HepG2 (cell line): ENCODE data around the gene WDR86. TPM values are rescaled to one million over a fixed set of nuclear protein-coding genes. Genes with fewer than 3 reads are reported as not detected.

Experiments
- ATAC-seq: fragments of 200-7000 bp; cut with Tn5 transposase; 3 replicates; pipeline ENCODE4 v1.9.1; 2020; ENCODE audit warnings: mild to moderate bottlenecking, moderate library complexity
- BruUV-seq: library from RNA; stranded (reverse); fragments of 400-500 nt; replicated peaks from 2 replicates; lab custom pipeline; 2021; lab: Mats Ljungman, UMichigan
- CTCF ChIA-PET: fragments of 300-600 bp; formaldehyde crosslinking; extraction: SDS; loops from one replicate; lab custom pipeline; 2021; ENCODE audit warnings: low total read pairs, inconsistent platforms, low intra/inter-chr PET ratio; lab: Yijun Ruan, JAX
- POLR2A ChIA-PET: fragments of 350-600 bp; sonication (Branson Sonifier 250); formaldehyde crosslinking; loops from one replicate; lab custom pipeline; 2020; ENCODE audit warnings: antibody characterized with exemption, inconsistent platforms; lab: Yijun Ruan, JAX
- DNase-seq: peaks from one replicate; pipeline ENCODE4 v3.0.0-alpha.2; 2015; ENCODE audit warnings: low spot score
- FAIRE-seq: peaks from 3 replicates; lab custom pipeline; 2011; peaks lifted over from hg19 to GRCh38; lab: Jason Lieb, UNC
- H2AFZ ChIP-seq: one replicate; pipeline ENCODE4 v1.6.1; 2011; ENCODE audit warnings: low read length, inconsistent platforms
- H3K27ac ChIP-seq: fragments of 300-600 bp; 3 replicates; pipeline ENCODE4 v1.8.0; 2011; ENCODE audit warnings: mixed run types, mild to moderate bottlenecking, mixed read lengths, low read length, inconsistent platforms; ENCODE audit not compliant: insufficient read depth; ENCODE audit errors: extremely low read length
- H3K27me3 ChIP-seq, 2 experiments: fragments of 200-600 bp in 1 of 2; 2 replicates in 1 of 2; 3 replicates in 1 of 2; pipeline versions ENCODE4 v1.6.0 to v1.8.0; 2011; ENCODE audit warnings: low read length in 2 of 2, mild to moderate bottlenecking in 2 of 2, moderate library complexity in 2 of 2, inconsistent platforms in 1 of 2; ENCODE audit not compliant: insufficient read depth in 2 of 2, control insufficient read depth in 1 of 2
- H3K36me3 ChIP-seq, 2 experiments: fragments of 200-600 bp in 1 of 2; replicated peaks in 1 of 2; 2 replicates in 1 of 2; 3 replicates in 1 of 2; pipeline versions ENCODE4 v1.5.1 to v1.8.0; 2011; ENCODE audit warnings: low read length in 2 of 2, inconsistent platforms in 1 of 2; ENCODE audit not compliant: insufficient read depth in 2 of 2, control insufficient read depth in 1 of 2
- H3K4me1 ChIP-seq: 2 replicates; pipeline ENCODE4 v1.5.1; 2012; ENCODE audit warnings: low read length, inconsistent platforms; ENCODE audit not compliant: insufficient read depth
- H3K4me2 ChIP-seq: 2 replicates; pipeline ENCODE4 v1.6.0; 2011; ENCODE audit warnings: low read depth, low read length, inconsistent platforms
- H3K4me3 ChIP-seq, 3 experiments: fragments of 200-600 bp in 1 of 3; sonication (generic), shearing (Covaris generic) in 1 of 3; replicated peaks in 1 of 3; 2 replicates each; pipeline ENCODE4 v1.5.1; 2011 to 2016; ENCODE audit warnings: low read length in 3 of 3, inconsistent platforms in 2 of 3, low read depth in 2 of 3, mild to moderate bottlenecking in 2 of 3, control low read depth in 1 of 3, mixed read lengths in 1 of 3; ENCODE audit not compliant: insufficient read depth in 1 of 3
- H3K79me2 ChIP-seq: one replicate; pipeline ENCODE4 v1.6.1; 2011; ENCODE audit warnings: low read length, inconsistent platforms; ENCODE audit not compliant: insufficient read depth
- H3K9ac ChIP-seq: 2 replicates; pipeline ENCODE4 v1.6.0; 2011; ENCODE audit warnings: mild to moderate bottlenecking, low read depth, low read length, inconsistent platforms; ENCODE audit not compliant: insufficient read depth
- H3K9me3 ChIP-seq: 2 replicates; pipeline ENCODE4 v1.5.1; 2012; ENCODE audit warnings: mild to moderate bottlenecking, low read length
- H4K20me1 ChIP-seq: 2 replicates; pipeline ENCODE4 v1.6.0; 2011; ENCODE audit warnings: inconsistent platforms, mild to moderate bottlenecking, low read length, moderate library complexity; ENCODE audit not compliant: insufficient read depth
- KDM6A ChIP-seq: IDR thresholded peaks from 2 replicates; pipeline ENCODE4 v1.6.1; 2016; ENCODE audit warnings: low read depth
- MYNN ChIP-seq: sonication (generic); formaldehyde crosslinking; IDR thresholded peaks from 2 replicates; pipeline ENCODE4 v1.4.0; 2020; ENCODE audit warnings: mild to moderate bottlenecking, low read depth, missing genetic modification reagents
- ZBTB44 ChIP-seq: sonication (generic); formaldehyde crosslinking; IDR thresholded peaks from 2 replicates; pipeline ENCODE4 v1.4.0; 2020; ENCODE audit warnings: missing genetic modification reagents
- ZMYM4 ChIP-seq: sonication (generic); formaldehyde crosslinking; IDR thresholded peaks from 2 replicates; pipeline ENCODE4 v1.8.1; 2023; ENCODE audit warnings: mild to moderate bottlenecking, missing genetic modification reagents
- ZNF510 ChIP-seq: sonication (generic); formaldehyde crosslinking; IDR thresholded peaks from 2 replicates; pipeline ENCODE4 v1.4.0; 2020; ENCODE audit warnings: low read depth, mild to moderate bottlenecking, missing genetic modification reagents
- ZNF597 ChIP-seq: sonication (generic); formaldehyde crosslinking; IDR thresholded peaks from 2 replicates; pipeline ENCODE4 v1.5.0; 2020; ENCODE audit warnings: missing genetic modification reagents
- ZNF614 ChIP-seq: IDR thresholded peaks from 2 replicates; pipeline ENCODE4 v1.6.1; 2018; ENCODE audit warnings: missing biosample characterization, missing genetic modification reagents, inconsistent platforms, borderline replicate concordance
- ZNF737 ChIP-seq: sonication (generic); formaldehyde crosslinking; IDR thresholded peaks from 2 replicates; pipeline ENCODE4 v1.5.0; 2020; ENCODE audit warnings: missing genetic modification reagents, mild to moderate bottlenecking, borderline replicate concordance
- ZNF773 ChIP-seq: sonication (generic); formaldehyde crosslinking; IDR thresholded peaks from 2 replicates; pipeline ENCODE4 v1.4.0; 2020; ENCODE audit warnings: missing genetic modification reagents, borderline replicate concordance
- ZSCAN30 ChIP-seq: sonication (generic); formaldehyde crosslinking; IDR thresholded peaks from 2 replicates; pipeline ENCODE4 v1.5.0; 2020; ENCODE audit warnings: mild to moderate bottlenecking, missing genetic modification reagents
- WGBS: methylation state at CpG from one replicate; pipeline ENCODE4 v1.1.6; 2017; ENCODE audit warnings: low lambda C conversion rate; 5-methylcytosine and 5-hydroxymethylcytosine counted together
- in situ Hi-C: cut with HindIII; loops from 2 replicates; pipeline ENCODE4 v1.10.0; 2017; ENCODE audit warnings: low pct_unique_long_range_greater_than_20kb; ENCODE audit not compliant: extremely low pct_ligation_motif_present
- intact Hi-C: fragments of 100-400 bp; cut with micrococcal nuclease; formaldehyde crosslinking; loops from one replicate; pipeline ENCODE4 v1.10.0; 2022; ENCODE audit not compliant: unreplicated experiment
- polyA plus RNA-seq, 8 experiments: library from polyadenylated mRNA; depleted of rRNA in 3 of 8; stranded (reverse) in 7 of 8; unstranded in 1 of 8; fragments of >200 nt; fragmentation: Illumina TruSeq in 4 of 8; extraction: Trizol in 4 of 8; gene quantifications; 2 replicates each; pipeline versions ENCODE4 v1.2.1 to v1.2.3, GENCODE V29; 2011 to 2016; ENCODE audit warnings: low read depth in 4 of 8, missing spikeins in 1 of 8, mixed read lengths in 1 of 8; ENCODE audit not compliant: insufficient read depth in 1 of 8
- total RNA-seq, 5 experiments: library from RNA; depleted of rRNA; stranded (reverse); fragments of >200 nt; fragmentation: Illumina TruSeq; extraction: Trizol; gene quantifications; 2 replicates each; pipeline ENCODE4 v1.2.3, GENCODE V29; 2016; ENCODE audit warnings: low read depth in 1 of 5
- TF ChIP-seq, protein P1 (sequence below): sonication (generic); formaldehyde crosslinking; IDR thresholded peaks from 2 replicates; pipeline ENCODE4 v1.5.0; 2020; ENCODE audit warnings: mild to moderate bottlenecking, missing genetic modification reagents
- TF ChIP-seq, protein P2 (sequence below): sonication (generic); formaldehyde crosslinking; IDR thresholded peaks from 2 replicates; pipeline ENCODE4 v1.4.0; 2020; ENCODE audit warnings: missing genetic modification reagents

Gene WDR86
- total and polyA plus RNA-seq, 2 of the 13 experiments (the other 11 are each of a cell fraction or from before 2014, with no cell fraction given), result 0.11 to 2.9 TPM

GRCh38 chr7:151437866-151438516 is 28.2 kb upstream of the WDR86 start (continued):
- TF ChIP-seq ZBTB44 (CRISPR knock-in tag) (no peak), ZNF510 (no peak)

DNA sequence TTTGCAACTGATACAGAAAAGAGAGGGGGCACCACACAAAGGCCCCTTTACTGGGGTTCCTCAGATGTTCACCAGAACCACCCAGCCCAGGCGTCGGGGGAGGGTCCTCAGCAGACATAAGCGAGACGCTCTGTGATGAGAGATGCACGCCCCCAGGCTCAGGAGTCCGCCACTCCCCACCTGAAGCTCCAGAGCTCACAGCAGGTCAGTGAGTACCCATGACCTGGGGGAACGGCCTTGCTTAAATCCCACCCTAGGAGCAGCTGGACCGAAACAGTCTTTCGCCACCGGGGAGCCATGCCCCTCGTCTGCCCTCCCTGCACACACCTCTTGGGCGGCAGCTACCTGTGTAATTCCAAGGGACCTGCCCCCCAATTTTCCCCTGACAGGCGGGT is 27.3 kb upstream of the WDR86 start:
- no peak overlapping the region for H3K9ac ChIP-seq
- no peaks in the 10 kb centered on the region for H4K20me1 ChIP-seq
- H3K79me2 ChIP-seq, result no peaks in the 10 kb centered on the region
- no peak overlapping the region for H3K4me2 ChIP-seq
- no peaks in the 10 kb centered on the region for H3K36me3 ChIP-seq
- H3K27ac ChIP-seq, result no peak overlapping the region
- DNase-seq (no peak), ATAC-seq (no peak), FAIRE-seq (no peak)
- ChIA-PET POLR2A (no interaction called here), CTCF (no interaction called here)
- intact Hi-C loops (no loop called here), in situ Hi-C loops (no loop called here)
- no peaks in the 10 kb centered on the region for H3K9me3 ChIP-seq
- no peak overlapping the region for H2AFZ ChIP-seq
- WGBS, result 0% methylated on average over 1 of the region's 13 CpGs
- H3K4me3 ChIP-seq, result no peak overlapping the region
- peaks cover 19 to 80% of the 10 kb centered on the region in 2 experiments for H3K27me3 ChIP-seq
- H3K4me1 ChIP-seq, result no peaks in the 10 kb centered on the region
- BruUV-seq, result no TSS peak
- TF ChIP-seq ZNF737 (CRISPR knock-in tag) (no peak), ZNF597 (CRISPR knock-in tag) (no peak), KDM6A (CRISPR knock-in tag) (no peak), ZSCAN30 (no peak), ZMYM4 (CRISPR knock-in tag) (no peak), ZNF614 (no peak), ZNF773 (CRISPR knock-in tag) (no peak), MYNN (CRISPR knock-in tag) (no peak)
- TF ChIP-seq, protein P1, sequence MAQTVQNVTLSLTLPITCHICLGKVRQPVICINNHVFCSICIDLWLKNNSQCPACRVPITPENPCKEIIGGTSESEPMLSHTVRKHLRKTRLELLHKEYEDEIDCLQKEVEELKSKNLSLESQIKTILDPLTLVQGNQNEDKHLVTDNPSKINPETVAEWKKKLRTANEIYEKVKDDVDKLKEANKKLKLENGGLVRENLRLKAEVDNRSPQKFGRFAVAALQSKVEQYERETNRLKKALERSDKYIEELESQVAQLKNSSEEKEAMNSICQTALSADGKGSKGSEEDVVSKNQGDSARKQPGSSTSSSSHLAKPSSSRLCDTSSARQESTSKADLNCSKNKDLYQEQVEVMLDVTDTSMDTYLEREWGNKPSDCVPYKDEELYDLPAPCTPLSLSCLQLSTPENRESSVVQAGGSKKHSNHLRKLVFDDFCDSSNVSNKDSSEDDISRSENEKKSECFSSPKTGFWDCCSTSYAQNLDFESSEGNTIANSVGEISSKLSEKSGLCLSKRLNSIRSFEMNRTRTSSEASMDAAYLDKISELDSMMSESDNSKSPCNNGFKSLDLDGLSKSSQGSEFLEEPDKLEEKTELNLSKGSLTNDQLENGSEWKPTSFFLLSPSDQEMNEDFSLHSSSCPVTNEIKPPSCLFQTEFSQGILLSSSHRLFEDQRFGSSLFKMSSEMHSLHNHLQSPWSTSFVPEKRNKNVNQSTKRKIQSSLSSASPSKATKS (CRISPR knock-in tag), result no peak
- TF ChIP-seq, protein P2, sequence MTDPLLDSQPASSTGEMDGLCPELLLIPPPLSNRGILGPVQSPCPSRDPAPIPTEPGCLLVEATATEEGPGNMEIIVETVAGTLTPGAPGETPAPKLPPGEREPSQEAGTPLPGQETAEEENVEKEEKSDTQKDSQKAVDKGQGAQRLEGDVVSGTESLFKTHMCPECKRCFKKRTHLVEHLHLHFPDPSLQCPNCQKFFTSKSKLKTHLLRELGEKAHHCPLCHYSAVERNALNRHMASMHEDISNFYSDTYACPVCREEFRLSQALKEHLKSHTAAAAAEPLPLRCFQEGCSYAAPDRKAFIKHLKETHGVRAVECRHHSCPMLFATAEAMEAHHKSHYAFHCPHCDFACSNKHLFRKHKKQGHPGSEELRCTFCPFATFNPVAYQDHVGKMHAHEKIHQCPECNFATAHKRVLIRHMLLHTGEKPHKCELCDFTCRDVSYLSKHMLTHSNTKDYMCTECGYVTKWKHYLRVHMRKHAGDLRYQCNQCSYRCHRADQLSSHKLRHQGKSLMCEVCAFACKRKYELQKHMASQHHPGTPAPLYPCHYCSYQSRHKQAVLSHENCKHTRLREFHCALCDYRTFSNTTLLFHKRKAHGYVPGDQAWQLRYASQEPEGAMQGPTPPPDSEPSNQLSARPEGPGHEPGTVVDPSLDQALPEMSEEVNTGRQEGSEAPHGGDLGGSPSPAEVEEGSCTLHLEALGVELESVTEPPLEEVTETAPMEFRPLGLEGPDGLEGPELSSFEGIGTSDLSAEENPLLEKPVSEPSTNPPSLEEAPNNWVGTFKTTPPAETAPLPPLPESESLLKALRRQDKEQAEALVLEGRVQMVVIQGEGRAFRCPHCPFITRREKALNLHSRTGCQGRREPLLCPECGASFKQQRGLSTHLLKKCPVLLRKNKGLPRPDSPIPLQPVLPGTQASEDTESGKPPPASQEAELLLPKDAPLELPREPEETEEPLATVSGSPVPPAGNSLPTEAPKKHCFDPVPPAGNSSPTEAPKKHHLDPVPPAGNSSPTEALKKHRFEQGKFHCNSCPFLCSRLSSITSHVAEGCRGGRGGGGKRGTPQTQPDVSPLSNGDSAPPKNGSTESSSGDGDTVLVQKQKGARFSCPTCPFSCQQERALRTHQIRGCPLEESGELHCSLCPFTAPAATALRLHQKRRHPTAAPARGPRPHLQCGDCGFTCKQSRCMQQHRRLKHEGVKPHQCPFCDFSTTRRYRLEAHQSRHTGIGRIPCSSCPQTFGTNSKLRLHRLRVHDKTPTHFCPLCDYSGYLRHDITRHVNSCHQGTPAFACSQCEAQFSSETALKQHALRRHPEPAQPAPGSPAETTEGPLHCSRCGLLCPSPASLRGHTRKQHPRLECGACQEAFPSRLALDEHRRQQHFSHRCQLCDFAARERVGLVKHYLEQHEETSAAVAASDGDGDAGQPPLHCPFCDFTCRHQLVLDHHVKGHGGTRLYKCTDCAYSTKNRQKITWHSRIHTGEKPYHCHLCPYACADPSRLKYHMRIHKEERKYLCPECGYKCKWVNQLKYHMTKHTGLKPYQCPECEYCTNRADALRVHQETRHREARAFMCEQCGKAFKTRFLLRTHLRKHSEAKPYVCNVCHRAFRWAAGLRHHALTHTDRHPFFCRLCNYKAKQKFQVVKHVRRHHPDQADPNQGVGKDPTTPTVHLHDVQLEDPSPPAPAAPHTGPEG (CRISPR knock-in tag), result no peak
